HepG2 (cell line): Measurements from ENCODE around the gene ESPN. TPM values are rescaled to one million over a fixed set of nuclear protein-coding genes. Genes with fewer than 3 reads are reported as not detected.

Source experiments
- ATM ChIP-seq: fragments of 450-650 bp; IDR thresholded peaks from 2 replicates; pipeline ENCODE4 v1.7.1; 2017; ENCODE audit warnings: mild to moderate bottlenecking, borderline replicate concordance
- CAMTA2 ChIP-seq: sonication (generic); formaldehyde crosslinking; IDR thresholded peaks from 2 replicates; pipeline ENCODE4 v1.4.0; 2020; ENCODE audit warnings: mild to moderate bottlenecking, missing genetic modification reagents, borderline replicate concordance
- HNF4G ChIP-seq, 2 experiments: sonication (generic) in 1 of 2; formaldehyde crosslinking in 1 of 2; IDR thresholded peaks; 2 replicates each; pipeline versions ENCODE4 v1.4.0 to v1.6.1; 2011 to 2020; ENCODE audit warnings: borderline replicate concordance in 2 of 2, low read depth in 2 of 2, mild to moderate bottlenecking in 2 of 2, low read length in 1 of 2, missing genetic modification reagents in 1 of 2, moderate library complexity in 1 of 2
- MTA1 ChIP-seq: sonication (generic); formaldehyde crosslinking; IDR thresholded peaks from 2 replicates; pipeline ENCODE4 v1.4.0; 2020; ENCODE audit warnings: missing genetic modification reagents, mild to moderate bottlenecking, borderline replicate concordance
- MXI1 ChIP-seq: IDR thresholded peaks from 3 replicates; pipeline ENCODE4 v1.6.1; 2012; ENCODE audit warnings: low read depth, low read length, inconsistent platforms, borderline replicate concordance
- NFKBIZ ChIP-seq: IDR thresholded peaks from 2 replicates; pipeline ENCODE4 v1.6.1; 2018; ENCODE audit warnings: missing genetic modification reagents, missing compliant biosample characterization
- SALL1 ChIP-seq: sonication (generic); formaldehyde crosslinking; IDR thresholded peaks from 2 replicates; pipeline ENCODE4 v1.8.0; 2022; ENCODE audit warnings: mild to moderate bottlenecking, missing genetic modification reagents
- ZBTB3 ChIP-seq: sonication (generic); formaldehyde crosslinking; IDR thresholded peaks from 2 replicates; pipeline ENCODE4 v1.4.0; 2020; ENCODE audit warnings: low read depth, mild to moderate bottlenecking, moderate library complexity, missing genetic modification reagents, borderline replicate concordance
- ZMYM2 ChIP-seq: sonication (generic); formaldehyde crosslinking; IDR thresholded peaks from 2 replicates; pipeline ENCODE4 v1.8.0; 2022; ENCODE audit warnings: mild to moderate bottlenecking, missing genetic modification reagents
- ZNF136 ChIP-seq: sonication (generic); formaldehyde crosslinking; IDR thresholded peaks from 2 replicates; pipeline ENCODE4 v1.8.1; 2022; ENCODE audit warnings: low read depth, mild to moderate bottlenecking, moderate library complexity, missing genetic modification reagents
- ZNF235 ChIP-seq: sonication (generic); formaldehyde crosslinking; IDR thresholded peaks from 2 replicates; pipeline ENCODE4 v1.8.1; 2023; ENCODE audit warnings: mild to moderate bottlenecking, missing genetic modification reagents, borderline replicate concordance
- ZNF567 ChIP-seq: sonication (generic); formaldehyde crosslinking; IDR thresholded peaks from 2 replicates; pipeline ENCODE4 v1.8.1; 2023; ENCODE audit warnings: mild to moderate bottlenecking, missing genetic modification reagents, borderline replicate concordance
- ZNF672 ChIP-seq: sonication (generic); formaldehyde crosslinking; IDR thresholded peaks from 2 replicates; pipeline ENCODE4 v1.8.1; 2022; ENCODE audit warnings: missing genetic modification reagents
- ZNF777 ChIP-seq: sonication (generic); formaldehyde crosslinking; IDR thresholded peaks from 2 replicates; pipeline ENCODE4 v1.4.0; 2020; ENCODE audit warnings: missing genetic modification reagents
- polyA plus RNA-seq, 8 experiments: library from polyadenylated mRNA; depleted of rRNA in 3 of 8; stranded (reverse) in 7 of 8; unstranded in 1 of 8; fragments of >200 nt; fragmentation: Illumina TruSeq in 4 of 8; extraction: Trizol in 4 of 8; gene quantifications; 2 replicates each; pipeline versions ENCODE4 v1.2.1 to v1.2.3, GENCODE V29; 2011 to 2016; ENCODE audit warnings: low read depth in 4 of 8, missing spikeins in 1 of 8, mixed read lengths in 1 of 8; ENCODE audit not compliant: insufficient read depth in 1 of 8
- total RNA-seq, 5 experiments: library from RNA; depleted of rRNA; stranded (reverse); fragments of >200 nt; fragmentation: Illumina TruSeq; extraction: Trizol; gene quantifications; 2 replicates each; pipeline ENCODE4 v1.2.3, GENCODE V29; 2016; ENCODE audit warnings: low read depth in 1 of 5
- TF ChIP-seq, protein P1 (sequence below): sonication (generic); formaldehyde crosslinking; IDR thresholded peaks from 2 replicates; pipeline ENCODE4 v1.5.1; 2020; ENCODE audit warnings: mild to moderate bottlenecking, missing genetic modification reagents
- TF ChIP-seq, protein P2 (sequence below): sonication (generic); formaldehyde crosslinking; IDR thresholded peaks from 2 replicates; pipeline ENCODE4 v1.5.1; 2020; ENCODE audit warnings: missing genetic modification reagents, mild to moderate bottlenecking, borderline replicate concordance
- TF ChIP-seq, protein P3 (sequence below): sonication (generic); formaldehyde crosslinking; IDR thresholded peaks from 2 replicates; pipeline ENCODE4 v1.8.1; 2023; ENCODE audit warnings: mild to moderate bottlenecking, moderate library complexity, missing genetic modification reagents
- TF ChIP-seq, protein P4 (sequence below): IDR thresholded peaks from 2 replicates; pipeline ENCODE4 v1.6.1; 2012; ENCODE audit warnings: inconsistent platforms
- TF ChIP-seq, protein P5 (sequence below): sonication (generic); formaldehyde crosslinking; IDR thresholded peaks from 2 replicates; pipeline ENCODE4 v1.4.0; 2020; ENCODE audit warnings: missing genetic modification reagents

Gene ESPN
- total and polyA plus RNA-seq, 2 of the 13 experiments (the other 11 are each of a cell fraction or from before 2014, with no cell fraction given) = 48.6 to 54.2 TPM

DNA sequence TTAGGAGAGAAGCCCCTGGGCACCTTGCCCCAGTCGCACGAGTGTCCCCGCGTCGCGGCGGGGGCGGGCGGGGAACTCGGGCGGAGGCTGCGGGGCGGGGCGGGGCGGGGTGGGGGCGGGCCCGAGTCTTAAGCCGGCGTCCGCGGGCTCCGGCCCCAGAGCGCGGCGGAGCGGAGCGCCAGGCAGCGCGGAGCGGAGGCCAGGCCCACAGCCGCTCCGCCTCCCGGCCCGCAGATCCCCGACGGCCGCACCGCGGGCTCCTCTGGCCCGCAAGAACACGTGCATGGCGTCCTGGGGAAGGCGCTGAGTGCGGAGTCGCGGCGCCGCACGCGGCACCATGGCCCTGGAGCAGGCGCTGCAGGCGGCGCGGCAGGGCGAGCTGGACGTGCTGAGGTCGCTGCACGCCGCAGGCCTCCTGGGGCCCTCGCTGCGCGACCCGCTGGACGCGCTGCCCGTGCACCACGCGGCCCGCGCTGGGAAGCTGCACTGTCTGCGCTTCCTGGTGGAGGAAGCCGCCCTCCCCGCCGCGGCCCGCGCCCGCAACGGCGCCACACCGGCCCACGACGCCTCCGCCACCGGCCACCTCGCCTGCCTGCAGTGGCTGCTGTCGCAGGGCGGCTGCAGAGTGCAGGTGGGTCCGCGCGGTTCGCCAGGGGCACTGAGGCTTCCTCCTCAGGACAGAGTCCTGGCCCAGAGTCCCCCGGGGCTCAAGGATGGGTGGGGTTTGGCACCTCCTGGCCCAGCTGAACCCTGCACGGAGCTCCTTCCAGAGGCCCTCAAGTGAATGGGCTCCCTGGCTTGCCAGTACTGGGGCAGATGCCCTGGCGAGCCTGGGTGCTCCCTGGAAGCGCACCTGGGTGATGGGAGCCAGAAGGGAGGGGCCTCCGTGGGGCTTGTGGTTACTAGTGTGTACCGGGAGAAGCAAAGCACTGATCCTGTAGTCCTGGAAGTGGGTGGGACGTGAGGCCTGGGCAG is at the start of gene ESPN (continued):
- TF ChIP-seq, protein P1, sequence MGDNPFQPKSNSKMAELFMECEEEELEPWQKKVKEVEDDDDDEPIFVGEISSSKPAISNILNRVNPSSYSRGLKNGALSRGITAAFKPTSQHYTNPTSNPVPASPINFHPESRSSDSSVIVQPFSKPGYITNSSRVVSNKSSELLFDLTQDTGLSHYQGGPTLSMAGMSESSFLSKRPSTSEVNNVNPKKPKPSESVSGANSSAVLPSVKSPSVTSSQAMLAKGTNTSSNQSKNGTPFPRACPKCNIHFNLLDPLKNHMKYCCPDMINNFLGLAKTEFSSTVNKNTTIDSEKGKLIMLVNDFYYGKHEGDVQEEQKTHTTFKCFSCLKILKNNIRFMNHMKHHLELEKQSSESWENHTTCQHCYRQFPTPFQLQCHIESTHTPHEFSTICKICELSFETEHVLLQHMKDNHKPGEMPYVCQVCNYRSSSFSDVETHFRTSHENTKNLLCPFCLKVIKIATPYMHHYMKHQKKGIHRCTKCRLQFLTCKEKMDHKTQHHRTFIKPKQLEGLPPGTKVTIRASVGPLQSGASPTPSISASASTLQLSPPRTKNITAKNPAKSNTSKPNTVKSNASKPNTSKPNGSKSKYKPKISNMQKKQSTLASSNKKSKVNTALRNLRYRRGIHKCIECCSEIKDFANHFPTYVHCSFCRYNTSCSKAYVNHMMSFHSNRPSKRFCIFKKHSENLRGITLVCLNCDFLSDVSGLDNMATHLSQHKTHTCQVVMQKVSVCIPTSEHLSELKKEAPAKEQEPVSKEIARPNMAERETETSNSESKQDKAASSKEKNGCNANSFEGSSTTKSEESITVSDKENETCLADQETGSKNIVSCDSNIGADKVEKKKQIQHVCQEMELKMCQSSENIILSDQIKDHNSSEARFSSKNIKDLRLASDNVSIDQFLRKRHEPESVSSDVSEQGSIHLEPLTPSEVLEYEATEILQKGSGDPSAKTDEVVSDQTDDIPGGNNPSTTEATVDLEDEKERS (CRISPR knock-in tag) = no peak
- TF ChIP-seq ZNF567 (CRISPR knock-in tag) = no peak
- TF ChIP-seq SALL1 = no peak
- TF ChIP-seq NFKBIZ = no peak
- TF ChIP-seq, protein P2, sequence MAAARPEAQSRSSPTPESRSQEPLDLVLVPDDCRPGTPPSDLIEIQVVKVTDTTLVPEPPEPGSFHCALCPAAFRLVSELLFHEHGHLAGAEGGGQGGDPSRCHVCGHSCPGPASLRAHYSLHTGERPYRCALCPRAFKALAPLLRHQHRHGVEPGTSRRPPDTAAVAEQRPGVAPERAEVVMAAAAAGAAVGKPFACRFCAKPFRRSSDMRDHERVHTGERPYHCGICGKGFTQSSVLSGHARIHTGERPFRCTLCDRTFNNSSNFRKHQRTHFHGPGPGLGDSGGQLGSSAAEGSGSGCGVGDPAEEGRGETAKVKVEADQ (CRISPR knock-in tag) = no peak
- no peak for TF ChIP-seq ZMYM2 (CRISPR knock-in tag)
- TF ChIP-seq, protein P3, sequence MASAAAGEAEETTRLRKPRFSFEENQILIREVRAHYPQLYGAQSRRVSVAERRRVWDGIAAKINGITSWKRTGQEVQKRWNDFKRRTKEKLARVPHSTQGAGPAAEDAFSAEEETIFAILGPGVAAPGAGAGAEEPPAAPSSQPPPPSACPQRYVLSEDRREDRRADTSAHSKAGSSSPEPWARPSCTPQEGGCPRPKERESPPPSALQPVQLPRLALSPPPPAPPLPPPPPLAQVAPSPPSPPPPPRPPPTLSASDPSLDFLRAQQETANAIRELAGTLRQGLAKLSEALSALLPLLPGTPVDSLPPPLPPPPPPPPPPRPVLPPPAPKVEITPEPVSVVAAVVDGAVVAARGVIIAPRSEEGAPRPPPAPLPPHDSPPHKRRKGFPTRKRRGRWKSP (CRISPR knock-in tag) = no peak
- TF ChIP-seq, protein P4, sequence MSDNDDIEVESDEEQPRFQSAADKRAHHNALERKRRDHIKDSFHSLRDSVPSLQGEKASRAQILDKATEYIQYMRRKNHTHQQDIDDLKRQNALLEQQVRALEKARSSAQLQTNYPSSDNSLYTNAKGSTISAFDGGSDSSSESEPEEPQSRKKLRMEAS = no peak
- no peak for TF ChIP-seq ZBTB3
- TF ChIP-seq MTA1 (CRISPR knock-in tag) = 0 out of 2 replicates have a peak, but pooled peaks have one; percentile 27
- TF ChIP-seq MXI1 = no peak
- TF ChIP-seq ZNF777 (CRISPR knock-in tag) = peak; percentile 99
- peak; percentile 75; the same call in 1 of the 2 replicates for TF ChIP-seq ZNF235 (CRISPR knock-in tag)
- no peak for TF ChIP-seq ZNF672
- no peak for TF ChIP-seq HNF4G (IDR thresholded peaks at IDR 0.05; ENCODE audit: borderline replicate concordance, low read depth, low read length)
- no peak for TF ChIP-seq HNF4G (CRISPR knock-in tag; IDR thresholded peaks at IDR 0.05; ENCODE audit: borderline replicate concordance, low read depth)
- TF ChIP-seq ZNF136 (CRISPR knock-in tag) = no peak
- TF ChIP-seq, protein P5, sequence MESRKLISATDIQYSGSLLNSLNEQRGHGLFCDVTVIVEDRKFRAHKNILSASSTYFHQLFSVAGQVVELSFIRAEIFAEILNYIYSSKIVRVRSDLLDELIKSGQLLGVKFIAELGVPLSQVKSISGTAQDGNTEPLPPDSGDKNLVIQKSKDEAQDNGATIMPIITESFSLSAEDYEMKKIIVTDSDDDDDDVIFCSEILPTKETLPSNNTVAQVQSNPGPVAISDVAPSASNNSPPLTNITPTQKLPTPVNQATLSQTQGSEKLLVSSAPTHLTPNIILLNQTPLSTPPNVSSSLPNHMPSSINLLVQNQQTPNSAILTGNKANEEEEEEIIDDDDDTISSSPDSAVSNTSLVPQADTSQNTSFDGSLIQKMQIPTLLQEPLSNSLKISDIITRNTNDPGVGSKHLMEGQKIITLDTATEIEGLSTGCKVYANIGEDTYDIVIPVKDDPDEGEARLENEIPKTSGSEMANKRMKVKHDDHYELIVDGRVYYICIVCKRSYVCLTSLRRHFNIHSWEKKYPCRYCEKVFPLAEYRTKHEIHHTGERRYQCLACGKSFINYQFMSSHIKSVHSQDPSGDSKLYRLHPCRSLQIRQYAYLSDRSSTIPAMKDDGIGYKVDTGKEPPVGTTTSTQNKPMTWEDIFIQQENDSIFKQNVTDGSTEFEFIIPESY (CRISPR knock-in tag) = no peak
- TF ChIP-seq ATM = no peak
- no peak for TF ChIP-seq CAMTA2 (CRISPR knock-in tag)
